Activated CD8-positive, alpha-beta memory T cell treated with anti-CD3 and anti-CD28 coated beads for 48 hours (primary cell): ENCODE data around the gene CD28.
"Not testable (repeated sequence)": the region's sequence is repeated elsewhere in the genome, so short reads cannot be mapped to it uniquely, and the experiment has no call there.

ENCODE experiments used
- DNase-seq, 3 experiments: peaks; one replicate each; pipeline ENCODE4 v3.0.0-alpha.2; 2020; ENCODE audit warnings: low read depth in 2 of 3, low spot score in 2 of 3

The CD28 gene

GRCh38 chr2:203685789-203686420 lies 20.5 kb upstream of the CD28 start:
- DNase-seq, result no peak

GRCh38 chr2:203687165-203687564 lies 19.3 kb upstream of the CD28 start:
- no peak for DNase-seq

GRCh38 chr2:203688798-203689197 lies 17.6 kb upstream of the CD28 start:
- DNase-seq, result no peak

GRCh38 chr2:203689426-203690116 lies 16.9 kb upstream of the CD28 start:
- DNase-seq, result no peak

GRCh38 chr2:203690117-203690431 lies 16.4 kb upstream of the CD28 start:
- no peak for DNase-seq

GRCh38 chr2:203690441-203691047 lies 15.9 kb upstream of the CD28 start:
- DNase-seq, result no peak

GRCh38 chr2:203691149-203691548 lies 15.3 kb upstream of the CD28 start:
- no peak for DNase-seq

GRCh38 chr2:203692031-203692710 lies 14.3 kb upstream of the CD28 start:
- DNase-seq, result no peak

- DNase-seq, result no peak
Observed at GRCh38 chr2:203693242-203693879, 13.1 kb upstream of the CD28 start.

- DNase-seq, result no peak
Observed at GRCh38 chr2:203694191-203694590, 12.2 kb upstream of the CD28 start.

- DNase-seq, result no peak
Observed at GRCh38 chr2:203697190-203697589, 9.2 kb upstream of the CD28 start.

GRCh38 chr2:203697763-203698162 lies 8.7 kb upstream of the CD28 start:
- DNase-seq, result not testable (repeated sequence)

GRCh38 chr2:203698410-203698809 lies 8.0 kb upstream of the CD28 start:
- DNase-seq, result not testable (repeated sequence)

GRCh38 chr2:203704430-203704829 lies 2.0 kb upstream of the CD28 start:
- DNase-seq, result no peak

GRCh38 chr2:203705178-203705577 lies 1.3 kb upstream of the CD28 start:
- DNase-seq, result no peak

- DNase-seq, result no peak
Observed at GRCh38 chr2:203707530-203707929, 1.1 kb downstream of the CD28 start.

GRCh38 chr2:203708846-203709396 lies 2.5 kb downstream of the CD28 start:
- no peak for DNase-seq

- no peak for DNase-seq
Observed at GRCh38 chr2:203709416-203710040, 3.1 kb downstream of the CD28 start.

GRCh38 chr2:203710226-203710625 lies 3.8 kb downstream of the CD28 start:
- DNase-seq, result no peak

GRCh38 chr2:203710952-203711351 lies 4.5 kb downstream of the CD28 start:
- no peak for DNase-seq

GRCh38 chr2:203711399-203711798 lies 5.0 kb downstream of the CD28 start:
- DNase-seq, result no peak
